GM23338 (cell line): ENCODE results near the gene HYAL4. TPM values are rescaled to one million over a fixed set of nuclear protein-coding genes. Genes with fewer than 3 reads are reported as not detected.

Experiments used
- ATAC-seq: fragments of 200-7000 bp; cut with Tn5 transposase; 3 replicates; pipeline ENCODE4 v1.9.1; 2020
- DNase-seq: peaks from one replicate; pipeline ENCODE4 v3.0.0-alpha.2; 2015; ENCODE audit warnings: low spot score
- H2AFZ ChIP-seq: fragments of 200-600 bp; sonication (generic); 2 replicates; pipeline ENCODE4 v1.8.0; 2016; ENCODE audit warnings: antibody characterized with exemption, mild to moderate bottlenecking, moderate library complexity
- H3F3A ChIP-seq: fragments of 200-600 bp; sonication (generic); replicated peaks from 2 replicates; pipeline ENCODE4 v1.8.0; 2017; ENCODE audit warnings: antibody characterized with exemption, mixed run types, low read depth
- H3K27ac ChIP-seq: fragments of 200-600 bp; sonication (generic); 2 replicates; pipeline ENCODE4 v1.6.1; 2016; ENCODE audit warnings: low read depth
- H3K27me3 ChIP-seq: fragments of 200-600 bp; sonication (generic); 2 replicates; pipeline ENCODE4 v1.8.0; 2016; ENCODE audit warnings: mild to moderate bottlenecking, mixed run types, moderate library complexity; ENCODE audit not compliant: insufficient read depth
- H3K36me3 ChIP-seq: fragments of 200-600 bp; sonication (generic); 2 replicates; pipeline ENCODE4 v1.8.0; 2016; ENCODE audit warnings: mild to moderate bottlenecking; ENCODE audit not compliant: insufficient read depth
- H3K4me1 ChIP-seq: fragments of 200-600 bp; sonication (generic); 2 replicates; pipeline ENCODE4 v1.8.0; 2016; ENCODE audit warnings: mild to moderate bottlenecking, moderate library complexity; ENCODE audit not compliant: insufficient read depth
- H3K4me2 ChIP-seq: fragments of 200-600 bp; sonication (generic); 2 replicates; pipeline ENCODE4 v1.7.1; 2017; ENCODE audit warnings: mixed run types
- H3K4me3 ChIP-seq: fragments of 200-600 bp; sonication (generic); 2 replicates; pipeline ENCODE4 v1.6.1; 2016; ENCODE audit warnings: mixed run types
- H3K79me2 ChIP-seq: fragments of 200-600 bp; sonication (generic); replicated peaks from 2 replicates; pipeline ENCODE4 v1.8.0; 2017; ENCODE audit warnings: mild to moderate bottlenecking; ENCODE audit not compliant: insufficient read depth
- H3K9me2 ChIP-seq: fragments of 200-600 bp; sonication (generic); 2 replicates; pipeline ENCODE4 v1.8.0; 2017; ENCODE audit not compliant: insufficient read depth
- H4K20me1 ChIP-seq: fragments of 200-600 bp; sonication (generic); replicated peaks from 2 replicates; pipeline ENCODE4 v1.8.0; 2017; ENCODE audit warnings: mild to moderate bottlenecking; ENCODE audit not compliant: insufficient read depth
- H3K27ac Mint-ChIP-seq: 2 replicates; pipeline ENCODE4 v1.8.0; 2020; ENCODE audit warnings: inconsistent platforms, mild to moderate bottlenecking, moderate library complexity, mixed read lengths
- H3K27me3 Mint-ChIP-seq: 3 replicates; pipeline ENCODE4 v1.8.0; 2022; ENCODE audit warnings: low read depth, mild to moderate bottlenecking, moderate library complexity, mixed read lengths, inconsistent platforms; ENCODE audit not compliant: insufficient read depth, poor library complexity
- H3K36me3 Mint-ChIP-seq: 3 replicates; pipeline ENCODE4 v1.8.0; 2021; ENCODE audit warnings: low read depth, mild to moderate bottlenecking, inconsistent platforms, moderate library complexity, mixed read lengths
- H3K4me1 Mint-ChIP-seq: 3 replicates; pipeline ENCODE4 v1.8.0; 2020; ENCODE audit warnings: mild to moderate bottlenecking, inconsistent platforms, mixed read lengths
- H3K4me3 Mint-ChIP-seq: 3 replicates; pipeline ENCODE4 v1.8.0; 2021; ENCODE audit warnings: moderate library complexity, mild to moderate bottlenecking, inconsistent platforms, mixed read lengths
- H3K9me3 Mint-ChIP-seq: 3 replicates; pipeline ENCODE4 v1.8.0; 2020; ENCODE audit warnings: moderate library complexity, mild to moderate bottlenecking, inconsistent platforms, mixed read lengths
- CREB1 ChIP-seq: fragments of 250-450 bp; sonication (Bioruptor Pico); IDR thresholded peaks from 2 replicates; pipeline ENCODE4 v1.5.0; 2020; ENCODE audit warnings: low read depth, mild to moderate bottlenecking, moderate library complexity
- CTCF ChIP-seq, 2 experiments: fragments of 200-600 bp in 1 of 2; sonication (generic) in 1 of 2; conservative IDR thresholded peaks; 2 replicates each; pipeline versions ENCODE4 v1.5.1 to v1.6.1; 2016 to 2017; ENCODE audit warnings: antibody characterized with exemption in 2 of 2, low read depth in 2 of 2, mild to moderate bottlenecking in 2 of 2, moderate library complexity in 1 of 2
- ETS1 ChIP-seq: IDR thresholded peaks from 2 replicates; pipeline ENCODE4 v1.6.1; 2016; ENCODE audit warnings: antibody characterized with exemption
- NANOG ChIP-seq: IDR thresholded peaks from 2 replicates; pipeline ENCODE4 v1.6.1; 2016; ENCODE audit warnings: antibody characterized with exemption, borderline replicate concordance
- POLR2AphosphoS5 ChIP-seq: IDR thresholded peaks from 2 replicates; pipeline ENCODE4 v1.6.1; 2016; ENCODE audit warnings: antibody characterized with exemption, low read depth
- ZNF114 ChIP-seq: fragments of 250-450 bp; sonication (Bioruptor Pico); IDR thresholded peaks from 2 replicates; pipeline ENCODE4 v1.5.0; 2020; ENCODE audit warnings: mild to moderate bottlenecking, moderate library complexity
- ZNF462 ChIP-seq: fragments of 250-450 bp; sonication (Bioruptor Pico); IDR thresholded peaks from 2 replicates; pipeline ENCODE4 v1.5.0; 2020; ENCODE audit warnings: mild to moderate bottlenecking, moderate library complexity
- polyA plus RNA-seq: library from polyadenylated mRNA; unstranded; fragments of >200 nt; fragmentation: Nextera tagmentation; extraction: Ambion mirVana; gene quantifications from 2 replicates; pipeline ENCODE4 v1.2.1, GENCODE V29; 2016
- total RNA-seq: library from RNA; depleted of rRNA; stranded (reverse); fragments of >200 nt; shearing (Covaris generic); gene quantifications from 2 replicates; pipeline ENCODE4 v1.2.3, GENCODE V29; 2014

Gene HYAL4
- total and polyA plus RNA-seq, 2 experiments from 2014 or later = not detected

- no peak for TF ChIP-seq ZNF462
- no peak for TF ChIP-seq CREB1 (CRISPR knock-in tag)
- TF ChIP-seq ZNF114 (CRISPR knock-in tag) = no peak
- no peak for TF ChIP-seq NANOG
- no peak for TF ChIP-seq ETS1
- TF ChIP-seq POLR2AphosphoS5 = no peak
Observed at GRCh38 chr7:123867225-123867624, 22.3 kb downstream of the HYAL4 start (continued).

- Histone ChIP-seq H3K4me2 (no peak overlapping the region), H3K9me2 (no peaks in the 10 kb centered on the region), H3K27me3 (no peaks in the 10 kb centered on the region), H3K4me3 (no peak overlapping the region), H3K27ac (no peak overlapping the region), H4K20me1 (no peaks in the 10 kb centered on the region), H3K4me1 (no peaks in the 10 kb centered on the region), H3K79me2 (no peaks in the 10 kb centered on the region), H3K36me3 (no peaks in the 10 kb centered on the region), H3F3A (no peaks in the 10 kb centered on the region), H2AFZ (peak overlapping the region; percentile 75; the same call in 1 of the 2 replicates)
- H3K27ac Mint-ChIP-seq = no peak overlapping the region
- ATAC-seq (peak; percentile 100), DNase-seq (peak; percentile 80)
- no peaks in the 10 kb centered on the region for H3K4me1 Mint-ChIP-seq
- peak; percentile 78 to 91 for TF ChIP-seq CTCF (conservative IDR thresholded peaks at IDR 0.05; ENCODE audit: low read depth in 2 of 2)
- no peak for TF ChIP-seq CREB1 (CRISPR knock-in tag)
- no peak overlapping the region for H3K4me3 Mint-ChIP-seq
- no peaks in the 10 kb centered on the region for H3K9me3 Mint-ChIP-seq
- no peaks in the 10 kb centered on the region for H3K36me3 Mint-ChIP-seq
- H3K27me3 Mint-ChIP-seq = no peaks in the 10 kb centered on the region
Observed at GRCh38 chr7:123871998-123872867, 27.3 kb downstream of the HYAL4 start.
